ENCODE data around the gene RBM23. TPM values are rescaled to one million over a fixed set of nuclear protein-coding genes. Genes with fewer than 3 reads are reported as not detected.

RBM23 gene
- total RNA-seq: 44.4 and 75.1 TPM in 2 replicates

DNA sequence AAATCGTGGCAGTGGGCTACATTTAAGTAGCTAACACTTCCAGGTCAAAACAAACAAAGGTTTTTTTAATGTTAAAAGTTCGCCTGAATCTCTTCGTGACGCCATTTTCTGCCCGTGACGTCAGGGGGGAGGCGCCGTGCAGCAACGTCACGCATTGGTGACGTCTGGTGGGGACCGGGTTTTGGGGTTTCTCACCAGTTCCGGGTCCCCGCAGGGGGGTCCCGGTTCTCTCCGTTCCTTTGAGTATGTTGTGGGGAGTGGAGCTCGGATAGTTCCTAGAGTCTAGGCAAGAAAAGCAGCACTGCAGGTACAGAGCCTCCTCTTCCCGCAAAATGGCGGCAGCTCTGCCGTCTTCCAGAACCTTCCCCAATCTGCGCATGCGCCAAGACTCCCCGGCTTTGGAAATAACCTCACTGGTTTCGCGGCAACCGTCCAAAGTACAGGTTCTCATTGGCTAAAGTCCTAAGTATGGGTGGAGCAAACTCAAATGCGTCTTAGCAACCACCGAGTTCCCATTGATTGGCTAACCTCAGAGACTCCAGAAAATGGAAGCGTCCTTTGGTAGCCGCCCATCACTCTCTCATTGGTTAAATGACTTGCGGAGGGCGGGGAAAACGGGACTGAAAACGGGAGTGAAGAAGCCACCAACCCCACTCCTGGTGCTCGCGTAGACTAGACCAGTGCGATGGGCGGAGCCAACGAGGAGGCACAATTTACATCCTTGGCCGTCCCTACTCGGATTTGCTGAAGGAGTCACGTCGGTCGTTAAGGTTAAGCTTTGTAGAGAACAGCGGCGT lies at the start of gene RBM23:
RBM23 (minus strand) TSS at position 346 of the 797 bp plus-strand sequence.

DNA sequence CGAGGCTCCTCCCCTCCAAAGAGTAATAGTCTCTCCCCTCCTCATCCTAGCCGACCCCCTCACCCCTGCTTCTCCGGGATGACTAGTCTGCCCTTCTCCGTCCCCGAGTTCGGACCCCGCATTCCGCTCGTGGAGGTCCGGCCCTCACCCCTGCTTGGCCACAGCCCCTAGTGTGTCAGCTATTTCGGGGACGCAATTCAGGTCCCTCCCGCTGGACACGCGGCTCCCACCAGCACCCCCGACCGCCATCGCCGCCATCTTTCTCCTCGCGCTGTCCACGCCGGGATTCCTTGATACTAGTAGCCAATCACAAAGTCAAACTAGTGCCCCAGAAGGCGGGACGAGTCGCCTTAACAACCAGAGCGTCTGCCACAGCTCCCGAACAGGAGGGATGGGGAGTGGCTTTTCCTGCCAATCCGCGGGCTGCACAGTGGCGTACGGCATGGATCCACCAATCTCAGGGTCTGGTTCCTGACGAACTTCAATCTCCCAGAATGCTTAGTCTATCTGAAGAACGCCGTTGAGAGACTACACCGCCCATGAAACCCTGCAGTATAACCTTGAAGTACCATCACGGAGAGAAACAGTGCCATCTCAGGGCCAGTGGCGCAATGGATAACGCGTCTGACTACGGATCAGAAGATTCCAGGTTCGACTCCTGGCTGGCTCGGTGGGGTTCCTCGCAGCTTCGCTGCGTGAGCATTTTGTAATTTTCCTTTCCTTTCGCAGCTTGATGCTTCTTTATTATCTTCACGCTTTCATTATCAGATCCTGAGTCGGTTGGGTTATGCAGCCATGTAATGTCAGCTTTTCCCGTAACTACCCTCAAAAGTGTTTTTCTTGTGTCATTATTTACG lies 10.4 kb upstream of the RBM23 start, which contains the start of gene PRMT5:
PRMT5 (minus strand) TSS at position 273 of the 857 bp plus-strand sequence; CDS start at position 258, 15 bp downstream.

DNA sequence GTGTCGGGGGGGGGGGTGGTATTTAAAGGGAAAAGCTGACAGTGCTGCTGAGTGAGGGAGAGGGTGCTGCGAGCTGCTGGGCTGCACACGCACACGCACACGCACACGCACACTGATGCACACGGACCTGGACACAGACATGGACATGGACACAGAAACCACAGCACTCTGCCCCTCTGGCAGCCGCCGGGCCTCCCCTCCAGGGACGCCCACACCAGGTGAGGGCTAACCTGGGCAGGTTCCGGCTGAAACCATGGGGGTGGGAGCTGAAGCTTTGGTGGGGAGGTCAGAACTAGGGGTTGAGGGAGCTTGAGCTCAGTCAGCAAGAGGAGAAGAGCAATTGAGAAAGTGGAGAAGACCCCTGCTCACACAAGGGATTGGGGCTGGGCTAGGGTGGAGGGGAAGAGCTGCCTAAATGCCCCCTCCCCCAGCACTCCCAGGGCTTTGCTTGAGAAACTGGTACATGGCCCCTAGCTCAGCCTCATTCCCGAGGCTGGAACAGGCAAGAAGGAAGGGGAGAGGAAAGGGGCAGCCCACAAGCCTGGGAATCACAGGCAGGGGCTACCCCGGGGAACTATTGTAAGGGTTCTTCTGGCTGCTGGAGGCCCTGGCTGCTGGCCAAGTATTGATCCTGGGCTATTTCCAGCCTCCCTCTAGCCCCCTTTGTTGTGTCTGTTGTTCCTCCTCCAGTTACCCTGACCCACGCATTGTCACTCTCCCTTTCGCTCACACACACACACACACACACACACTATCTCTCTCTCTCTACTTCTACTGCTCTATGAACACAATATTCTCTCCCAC lies 35.6 kb downstream of the RBM23 start, which contains the start of gene REM2:
REM2 (plus strand) TSS at position 50 of the 804 bp plus-strand sequence; CDS start at position 116, 66 bp downstream.

DNA sequence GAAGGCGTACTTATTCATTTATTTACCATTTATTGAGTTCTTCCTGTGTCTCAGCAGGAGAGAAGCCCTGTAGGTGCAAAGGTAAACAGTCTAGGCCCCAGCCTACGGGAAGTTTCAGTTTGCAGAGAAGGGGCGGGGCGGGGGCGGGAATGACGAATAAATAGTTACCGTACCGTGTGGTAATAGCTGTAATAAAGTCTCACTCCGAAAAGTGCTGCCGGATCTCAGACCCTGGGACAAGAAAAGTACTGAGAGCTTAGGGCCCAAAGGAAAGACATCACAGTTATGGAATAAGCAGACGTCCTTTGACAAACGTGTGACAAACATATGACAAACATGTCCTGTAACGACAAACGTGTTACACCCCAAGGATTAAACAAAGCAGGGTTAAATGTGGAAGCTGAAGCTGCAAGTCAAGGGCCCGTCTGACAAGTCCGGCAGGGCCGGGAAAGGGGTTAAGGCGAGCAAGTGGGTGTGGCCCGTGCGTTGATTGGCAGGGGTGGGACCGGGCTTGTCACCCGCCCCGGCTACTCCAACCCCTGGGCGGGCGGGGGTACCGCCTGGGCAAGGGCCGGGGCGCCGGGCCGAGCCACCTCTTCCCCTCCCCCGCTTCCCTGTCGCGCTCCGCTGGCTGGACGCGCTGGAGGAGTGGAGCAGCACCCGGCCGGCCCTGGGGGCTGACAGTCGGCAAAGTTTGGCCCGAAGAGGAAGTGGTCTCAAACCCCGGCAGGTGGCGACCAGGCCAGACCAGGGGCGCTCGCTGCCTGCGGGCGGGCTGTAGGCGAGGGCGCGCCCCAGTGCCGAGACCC lies 47.5 kb downstream of the RBM23 start, which contains the start of gene LRP10:
LRP10 (plus strand) TSS at position 517 of the 809 bp plus-strand sequence. CDS start 564 bp downstream, outside the sequence.

Other genes with a start within 250 kb of the RBM23 start
- 111 and 165 TPM in 2 replicates for gene OXA1L, start 152.5 kb downstream of the RBM23 start, total RNA-seq
- 1.6 and 2.6 TPM in 2 replicates for gene SLC7A7, start 103.7 kb downstream of the RBM23 start, total RNA-seq
- gene MRPL52, start 89.3 kb downstream of the RBM23 start, total RNA-seq: 102 and 274 TPM in 2 replicates
- gene MMP14, start 82.6 kb downstream of the RBM23 start, total RNA-seq: 435 and 437 TPM in 2 replicates
- gene LRP10, start 47.4 kb downstream of the RBM23 start, total RNA-seq: 98.4 and 113 TPM in 2 replicates
- gene REM2, start 35.9 kb downstream of the RBM23 start, total RNA-seq: 0.58 TPM in 1 of 2 replicates, not detected in the other
- gene PRMT5, start 10.2 kb upstream of the RBM23 start, total RNA-seq: 86.1 and 97.2 TPM in 2 replicates
- 61.4 and 69.8 TPM in 2 replicates for gene HAUS4, start 37.9 kb upstream of the RBM23 start, total RNA-seq
- gene AJUBA, start 63.4 kb upstream of the RBM23 start, total RNA-seq: 21.6 and 30.0 TPM in 2 replicates
- gene C14orf93, start 91.0 kb upstream of the RBM23 start, total RNA-seq: 11.2 and 15.8 TPM in 2 replicates
- gene PSMB5, start 115.8 kb upstream of the RBM23 start, total RNA-seq: 351 and 468 TPM in 2 replicates
- gene PSMB11, start 123.1 kb upstream of the RBM23 start, total RNA-seq: not detected in 2 replicates
- gene CDH24, start 138.4 kb upstream of the RBM23 start, total RNA-seq: 5.0 and 7.2 TPM in 2 replicates
- 67.0 and 77.6 TPM in 2 replicates for gene ACIN1, start 176.0 kb upstream of the RBM23 start, total RNA-seq
- gene C14orf119, start 176.4 kb upstream of the RBM23 start, total RNA-seq: 66.1 and 75.5 TPM in 2 replicates
- 0.58 TPM in 1 of 2 replicates, not detected in the other for gene CIROP, start 185.8 kb upstream of the RBM23 start, total RNA-seq
- not detected in 2 replicates for gene CEBPE, start 200.1 kb upstream of the RBM23 start, total RNA-seq

Data from myometrial cell (primary cell).